Parathyroid adenoma (tissue), 2 donors: ENCODE data around the gene ZNF212.

ENCODE experiments used
- H2AFZ ChIP-seq: fragments of 300-600 bp; sonication (generic); one replicate; pipeline ENCODE4 v1.7.0; 2017; ENCODE audit warnings: antibody characterized with exemption, mild to moderate bottlenecking
- H3K27ac ChIP-seq: fragments of 300-600 bp; sonication (generic); one replicate; pipeline ENCODE4 v1.7.0; 2017
- H3K27me3 ChIP-seq: fragments of 300-600 bp; sonication (generic); one replicate; pipeline ENCODE4 v1.7.0; 2017; ENCODE audit warnings: low read length; ENCODE audit not compliant: control insufficient read depth, insufficient read depth
- H3K36me3 ChIP-seq: fragments of 300-600 bp; sonication (generic); one replicate; pipeline ENCODE4 v1.7.0; 2017; ENCODE audit warnings: low read length; ENCODE audit not compliant: control insufficient read depth, insufficient read depth
- H3K4me1 ChIP-seq: fragments of 300-600 bp; sonication (generic); one replicate; pipeline ENCODE4 v1.7.0; 2017; ENCODE audit warnings: control low read depth
- H3K4me2 ChIP-seq: fragments of 300-600 bp; sonication (generic); one replicate; pipeline ENCODE4 v1.7.0; 2017; ENCODE audit warnings: low read length
- H3K4me3 ChIP-seq: fragments of 300-600 bp; sonication (generic); one replicate; pipeline ENCODE4 v1.7.0; 2017; ENCODE audit warnings: low read depth, low read length
- H3K79me2 ChIP-seq: fragments of 300-600 bp; sonication (generic); one replicate; pipeline ENCODE4 v1.7.0; 2017; ENCODE audit warnings: control low read depth
- H3K9ac ChIP-seq: fragments of 300-600 bp; sonication (generic); one replicate; pipeline ENCODE4 v1.7.0; 2017; ENCODE audit warnings: mild to moderate bottlenecking
- H3K9me3 ChIP-seq: fragments of 300-600 bp; sonication (generic); one replicate; pipeline ENCODE4 v1.7.0; 2017; ENCODE audit warnings: low read length; ENCODE audit not compliant: control insufficient read depth
- CTCF ChIP-seq: fragments of 300-600 bp; sonication (generic); IDR thresholded peaks from one replicate; pipeline ENCODE4 v1.7.0; 2017; ENCODE audit warnings: antibody characterized with exemption, mild to moderate bottlenecking
- donor health status: primary hyperparathyroidism.

Gene ZNF212

GRCh38 chr7:149239345-149240143 is at the start of gene ZNF212:
Gene ZNF212 (plus strand): TSS chr7:149239651. CDS start chr7:149239779, 128 bp downstream.
- Histone ChIP-seq H3K9ac (peak within 1 kb of the TSS; percentile 31), H3K4me2 (peak within 1 kb of the TSS; percentile 63), H3K27me3 (no peaks in the 10 kb centered on the region), H3K36me3 (no peaks in the 10 kb centered on the region), H3K4me3 (peak within 1 kb of the TSS; percentile 89), H3K79me2 (peaks cover 30% of the 10 kb centered on the region), H3K27ac (peak within 1 kb of the TSS; percentile 22), H3K4me1 (peaks cover 2% of the 10 kb centered on the region), H3K9me3 (no peaks in the 10 kb centered on the region), H2AFZ (peak within 1 kb of the TSS; percentile 66)
- peak; percentile 87 for TF ChIP-seq CTCF

- Histone ChIP-seq H3K36me3 (no peaks in the 10 kb centered on the region), H3K4me3 (no peak overlapping the region), H3K9me3 (no peaks in the 10 kb centered on the region), H3K27ac (no peak overlapping the region), H2AFZ (no peak overlapping the region), H3K27me3 (no peaks in the 10 kb centered on the region), H3K79me2 (peaks cover 9% of the 10 kb centered on the region), H3K4me1 (no peaks in the 10 kb centered on the region), H3K4me2 (no peak overlapping the region), H3K9ac (no peak overlapping the region)
- TF ChIP-seq CTCF, result no peak
These were observed 47.6 kb upstream of the ZNF212 start for GRCh38 chr7:149191851-149192250.

GRCh38 chr7:149194799-149195179 is 44.7 kb upstream of the ZNF212 start:
- Histone ChIP-seq H3K9ac (no peak overlapping the region), H3K4me2 (peak overlapping the region; percentile 91), H3K9me3 (no peaks in the 10 kb centered on the region), H3K79me2 (peaks cover 30% of the 10 kb centered on the region), H3K27me3 (no peaks in the 10 kb centered on the region), H3K27ac (peak overlapping the region; percentile 93), H3K4me1 (no peaks in the 10 kb centered on the region), H3K36me3 (no peaks in the 10 kb centered on the region), H3K4me3 (peak overlapping the region; percentile 84), H2AFZ (peak overlapping the region; percentile 97)
- TF ChIP-seq CTCF, result no peak

- Histone ChIP-seq H3K27me3 (no peaks in the 10 kb centered on the region), H3K4me3 (peak within 1 kb of the TSS; percentile 84), H2AFZ (peak within 1 kb of the TSS; percentile 97), H3K4me1 (no peaks in the 10 kb centered on the region), H3K9me3 (no peaks in the 10 kb centered on the region), H3K27ac (peak within 1 kb of the TSS; percentile 93), H3K4me2 (peak within 1 kb of the TSS; percentile 95), H3K79me2 (peaks cover 30% of the 10 kb centered on the region), H3K36me3 (no peaks in the 10 kb centered on the region), H3K9ac (peak within 1 kb of the TSS; percentile 74)
- peak; percentile 73 for TF ChIP-seq CTCF
These were observed 44.0 kb upstream of the ZNF212 start, which contains the start of gene ZNF282 for GRCh38 chr7:149195180-149196150. Gene ZNF282 (plus strand): TSS chr7:149195546. CDS start chr7:149195590, 44 bp downstream.
